ENCODE results near the gene TMBIM4.

TMBIM4 gene

DNA sequence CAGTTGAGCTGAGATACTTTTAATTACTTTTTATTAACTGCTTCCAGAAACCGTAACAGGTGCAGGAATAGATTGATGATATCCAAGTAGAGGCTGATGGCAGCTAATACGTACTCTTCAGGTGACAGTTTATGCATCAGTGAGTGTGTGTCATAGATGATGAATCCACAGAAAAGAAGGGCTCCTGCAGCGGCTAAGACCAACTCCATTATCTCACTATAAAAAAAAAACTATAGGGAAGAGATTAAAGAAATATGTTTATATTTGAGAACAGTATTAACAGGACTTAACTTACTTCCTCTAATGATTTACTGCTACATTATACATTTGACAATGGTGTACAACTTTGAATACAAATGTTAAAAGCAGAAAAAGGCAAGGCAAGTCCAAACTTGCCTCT, 31.9 kb downstream of the TMBIM4 start:
- DNase-seq: no peak

DNA sequence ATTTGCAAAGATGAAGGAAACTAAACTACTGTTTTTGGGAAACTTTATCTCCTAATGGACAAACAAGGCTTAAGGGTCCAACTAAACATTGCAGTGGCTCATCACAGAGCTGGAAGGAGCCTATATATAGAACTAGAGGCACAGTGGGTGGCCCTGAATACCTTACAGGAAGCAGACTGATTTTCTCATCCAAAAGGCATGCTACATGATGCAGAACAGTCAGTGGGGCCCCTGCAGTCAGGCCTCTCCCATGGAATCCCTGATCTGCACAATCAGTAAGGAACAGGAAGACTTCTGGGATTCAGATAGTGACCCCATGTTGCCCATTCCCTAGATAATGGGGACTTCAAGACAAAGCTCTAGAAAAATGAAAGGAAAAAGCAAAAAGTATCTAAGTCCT, 37.4 kb downstream of the TMBIM4 start:
- peak; percentile 38 to 78 for DNase-seq

DNA sequence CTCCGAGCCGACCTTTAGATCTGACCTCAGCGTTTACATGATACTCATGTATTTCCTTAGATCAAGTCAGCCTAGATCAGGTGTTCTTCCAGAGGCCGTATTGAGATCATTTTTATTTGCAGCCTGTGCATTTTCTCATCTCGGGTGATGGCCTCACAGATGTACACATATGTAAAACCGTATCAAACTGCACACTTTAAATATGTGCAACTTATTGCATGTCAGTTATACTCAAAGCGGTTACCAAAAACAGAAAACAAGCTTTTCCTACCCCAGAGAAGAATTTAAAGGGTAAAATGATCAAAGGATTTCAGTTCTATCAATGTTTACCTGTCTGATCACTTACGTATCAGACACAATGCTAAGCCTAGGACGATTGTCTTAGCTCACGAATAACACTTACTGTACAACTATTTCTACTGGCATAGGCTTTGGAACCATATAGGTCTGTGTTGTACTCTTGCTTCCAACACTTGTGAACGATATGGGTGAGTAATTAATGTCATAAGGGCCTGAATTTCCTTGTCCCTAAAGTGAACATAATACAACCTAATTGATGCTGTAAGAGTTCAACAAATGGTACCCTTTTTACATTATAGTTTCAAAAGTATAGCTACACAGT, 38.6 kb downstream of the TMBIM4 start:
- no peak for DNase-seq

DNA sequence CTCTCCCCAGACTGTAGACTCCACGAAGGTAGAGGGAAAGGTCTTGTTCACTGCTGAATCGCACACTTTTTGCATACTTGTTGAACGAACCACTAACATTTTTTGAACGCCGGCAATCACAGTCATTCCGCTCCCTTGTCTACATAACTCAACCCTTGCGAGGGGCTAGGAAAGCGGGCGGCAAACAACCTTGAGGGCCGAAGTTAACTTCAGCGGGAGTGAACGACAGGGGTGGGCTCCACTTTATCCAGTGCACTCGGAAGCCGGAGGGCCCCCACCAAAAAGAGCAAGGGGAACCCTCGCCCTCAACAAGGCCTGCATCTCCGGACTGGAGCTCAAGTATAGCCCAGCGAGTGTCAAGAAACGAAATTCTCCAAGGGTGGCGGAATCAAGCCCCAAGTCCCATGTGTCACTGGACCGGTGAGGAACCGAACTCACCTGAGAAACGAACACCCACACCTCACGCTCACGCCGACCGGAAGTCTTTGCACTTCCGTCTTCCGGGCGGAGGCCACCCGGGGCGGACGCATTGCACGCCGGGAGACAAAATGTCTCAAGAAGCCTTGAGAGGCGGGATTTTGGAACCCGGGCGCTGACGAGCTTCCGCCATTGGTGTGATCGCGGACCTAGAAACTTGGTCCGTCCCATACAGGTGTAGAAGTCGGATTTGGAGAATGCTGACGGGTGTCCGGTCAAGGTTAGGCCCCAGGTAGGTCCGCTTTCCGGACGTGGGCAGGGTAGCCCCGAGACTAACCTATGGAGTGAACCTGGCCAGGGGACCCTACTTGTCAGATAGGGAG, 39.3 kb downstream of the TMBIM4 start, which contains the start of gene LLPH:
Gene LLPH, minus strand, starts transcription at position 484 of the 800 bp plus-strand sequence. CDS start 1,644 bp downstream, outside the sequence.
- DNase-seq: peak; percentile 84 to 94

DNA sequence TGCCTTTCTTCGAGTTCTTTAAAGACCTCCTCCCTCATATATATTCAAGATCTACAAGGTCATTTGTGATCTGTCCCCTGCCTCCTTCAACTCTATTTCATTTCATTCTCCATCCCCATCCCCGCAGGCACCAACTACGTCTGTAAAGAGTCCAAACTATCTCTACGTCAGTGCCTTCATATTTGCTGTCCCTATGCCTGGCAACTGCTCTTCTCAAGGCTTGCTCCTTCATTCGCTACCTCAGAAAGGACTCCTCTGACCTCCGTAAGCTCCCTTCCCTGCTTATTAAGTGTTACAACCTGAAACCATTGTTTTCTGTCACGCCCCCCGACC, 39.9 kb downstream of the TMBIM4 start:
- DNase-seq: no peak

DNA sequence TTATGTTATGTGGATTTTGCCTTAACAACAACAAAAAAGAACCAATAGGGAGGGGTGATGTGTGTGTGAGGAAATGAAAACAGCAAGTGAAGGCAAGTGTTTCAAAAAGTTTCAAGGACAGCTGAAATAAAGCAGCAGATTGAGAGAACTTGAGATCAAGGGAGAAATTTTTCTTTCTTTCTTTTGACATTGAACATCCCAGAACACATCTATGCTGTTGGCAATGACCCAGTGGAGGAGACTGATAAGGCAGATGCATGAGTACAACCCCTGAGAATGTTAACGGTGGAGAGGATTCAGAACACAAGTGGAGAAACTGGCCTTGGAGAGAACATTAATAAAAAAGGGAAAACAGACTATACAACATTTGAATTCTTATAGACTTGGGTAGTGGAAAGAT, 42.1 kb downstream of the TMBIM4 start:
- DNase-seq: no peak

DNA sequence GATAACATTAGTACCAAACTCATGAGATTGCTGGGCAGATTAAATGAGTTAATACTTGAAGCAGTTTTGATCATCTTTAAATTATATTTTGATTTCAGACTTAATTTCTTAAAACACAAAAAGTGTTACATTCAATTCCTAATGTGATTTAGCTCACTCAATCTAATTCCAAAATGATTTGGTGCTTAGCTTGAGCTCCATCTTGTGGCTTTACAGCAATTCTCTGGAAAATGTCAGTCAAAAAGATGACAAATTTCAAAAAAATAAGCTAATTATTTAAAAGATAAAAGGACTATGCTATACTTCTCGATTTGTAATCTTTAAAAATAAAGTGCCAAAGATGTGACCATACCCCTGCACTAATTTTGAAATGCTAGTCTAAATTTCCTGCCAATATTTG, 49.3 kb downstream of the TMBIM4 start:
- DNase-seq: no peak

DNA sequence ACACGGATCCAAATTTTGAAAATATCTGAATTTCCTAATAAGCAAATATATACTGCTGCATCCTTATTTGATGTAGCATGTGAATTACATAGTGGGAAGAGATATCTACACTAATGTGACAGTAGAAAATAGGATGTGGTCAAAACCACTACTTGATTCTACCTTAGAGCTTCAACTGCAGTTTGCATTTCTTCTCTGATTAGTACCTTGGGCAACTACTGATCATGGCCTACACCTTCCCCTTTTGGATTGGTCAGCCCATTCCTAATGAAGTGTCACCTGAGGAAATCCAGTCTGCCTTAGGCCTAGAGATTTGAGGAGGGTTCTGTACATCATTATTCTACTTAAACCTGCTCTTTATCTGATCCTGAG, 49.9 kb downstream of the TMBIM4 start:
- no peak for DNase-seq

DNA sequence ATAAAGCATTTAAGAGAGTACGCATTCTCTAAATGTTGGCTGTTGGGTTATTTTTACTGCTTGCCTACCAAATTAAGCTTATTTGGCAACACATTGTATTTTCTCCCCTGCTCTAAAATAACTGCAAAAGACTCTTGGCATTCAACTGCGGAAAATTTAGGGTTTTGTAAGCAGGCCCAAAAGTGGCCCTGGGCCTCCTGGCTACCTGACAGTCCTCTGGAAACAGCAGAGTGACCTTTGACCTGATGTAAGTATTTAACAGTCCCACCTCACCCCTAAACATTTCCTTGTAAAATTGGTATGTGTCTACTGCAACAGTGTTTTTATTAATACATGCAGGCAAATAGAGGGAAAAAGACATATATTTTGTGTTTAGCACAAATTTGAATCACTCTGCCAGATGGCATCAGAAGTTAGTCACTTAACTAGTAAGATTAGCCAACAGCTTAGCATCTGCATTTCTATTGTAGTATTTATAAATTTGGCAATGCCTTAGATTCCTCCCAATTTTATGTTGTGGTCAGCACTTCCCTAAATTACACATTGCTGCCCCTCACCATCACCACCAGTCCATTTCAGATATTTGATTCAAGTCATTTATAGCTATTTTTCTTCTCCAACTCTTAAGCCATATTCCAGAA, 50.4 kb downstream of the TMBIM4 start:
- no peak for DNase-seq

DNA sequence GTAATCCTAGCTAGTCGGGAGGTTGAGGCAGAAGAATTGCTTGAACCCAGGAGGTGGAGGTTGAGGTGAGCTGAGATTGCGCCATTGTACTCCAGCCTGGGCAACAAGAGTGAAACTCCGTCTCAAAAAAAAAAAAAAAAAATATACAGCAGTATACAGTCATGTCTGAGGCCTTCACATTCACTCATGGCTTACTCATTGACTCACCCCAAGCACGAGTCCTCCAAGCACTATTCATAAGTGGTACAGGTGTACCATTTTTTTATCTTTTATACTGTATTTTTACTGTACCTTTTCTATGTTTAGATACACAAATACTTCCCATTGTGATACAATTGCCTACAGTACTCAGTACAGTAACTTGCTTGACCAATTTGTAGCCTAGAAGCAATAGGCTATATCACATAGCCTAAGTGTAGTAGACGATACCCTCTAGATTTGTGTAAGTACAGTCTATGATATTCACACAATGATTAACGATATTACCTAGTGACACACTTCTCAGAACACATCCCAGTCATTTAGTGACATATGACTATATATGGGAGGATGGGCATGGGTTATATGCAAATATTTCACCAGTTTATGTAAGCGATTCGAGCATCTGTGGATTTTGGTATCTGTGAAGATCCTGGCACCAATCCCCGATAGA, 51.4 kb downstream of the TMBIM4 start:
- DNase-seq: no peak

DNA sequence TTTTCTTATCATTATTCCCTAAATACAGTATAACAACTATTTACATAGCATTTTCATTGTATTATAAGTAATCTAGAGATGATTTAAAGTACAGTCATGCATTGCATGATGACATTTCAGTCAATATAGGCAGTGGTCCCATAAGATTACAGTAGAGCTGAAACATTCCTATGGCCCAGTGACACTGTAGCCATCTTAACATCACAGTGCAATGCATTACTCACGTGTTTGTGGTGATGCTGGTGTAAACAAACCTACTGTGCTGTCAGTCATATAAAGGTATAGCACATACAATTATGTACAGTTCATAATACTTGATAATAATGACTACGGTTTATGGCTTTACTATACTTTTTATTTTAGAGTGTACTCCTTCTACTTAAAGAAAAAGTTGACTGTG, 52.6 kb downstream of the TMBIM4 start:
- no peak for DNase-seq

DNA sequence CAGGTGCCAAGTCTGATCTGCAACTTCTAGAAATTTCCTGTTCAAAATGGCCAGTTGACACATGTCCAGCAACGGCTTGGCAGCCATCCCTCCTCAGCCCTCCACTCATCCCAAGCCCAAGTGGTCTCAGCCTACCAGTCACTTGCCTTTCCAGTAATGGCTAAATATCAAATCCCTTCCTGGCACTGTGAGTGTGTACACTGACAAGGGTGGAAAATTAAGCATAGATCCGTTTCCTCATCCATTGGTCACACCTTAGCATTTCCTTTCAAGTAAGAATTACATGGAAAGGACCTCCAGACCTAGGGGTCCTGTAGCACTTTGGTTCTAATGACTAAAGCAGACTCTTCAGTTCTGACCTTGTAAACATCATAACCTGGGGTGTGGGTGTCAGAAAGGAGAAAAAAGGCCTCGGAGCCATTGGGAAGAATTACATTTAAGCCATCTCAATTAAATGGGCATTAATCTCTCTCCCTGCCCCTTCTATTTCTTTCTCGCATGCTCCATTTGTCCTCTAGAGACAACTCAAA, 54.7 kb downstream of the TMBIM4 start:
- no peak for DNase-seq

DNA sequence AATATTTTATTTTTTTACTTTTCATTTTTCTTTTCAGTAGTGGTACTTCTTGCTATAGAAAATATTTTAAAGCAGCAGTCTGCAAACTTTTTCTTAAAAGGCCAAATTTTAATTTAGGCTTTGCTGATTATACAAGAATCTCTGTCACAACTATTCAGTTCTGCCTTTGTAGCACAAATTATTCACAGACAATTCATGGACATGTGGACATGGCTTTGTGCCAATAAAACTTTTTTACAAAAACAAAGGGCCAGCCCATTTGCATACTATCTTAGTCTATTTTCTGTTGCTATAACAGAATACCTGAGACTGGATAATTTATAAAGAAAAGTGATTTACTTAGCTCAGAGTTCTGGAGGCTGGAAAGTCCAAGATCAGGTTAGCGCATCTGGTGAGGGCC, 56.3 kb downstream of the TMBIM4 start:
- DNase-seq: no peak

DNA sequence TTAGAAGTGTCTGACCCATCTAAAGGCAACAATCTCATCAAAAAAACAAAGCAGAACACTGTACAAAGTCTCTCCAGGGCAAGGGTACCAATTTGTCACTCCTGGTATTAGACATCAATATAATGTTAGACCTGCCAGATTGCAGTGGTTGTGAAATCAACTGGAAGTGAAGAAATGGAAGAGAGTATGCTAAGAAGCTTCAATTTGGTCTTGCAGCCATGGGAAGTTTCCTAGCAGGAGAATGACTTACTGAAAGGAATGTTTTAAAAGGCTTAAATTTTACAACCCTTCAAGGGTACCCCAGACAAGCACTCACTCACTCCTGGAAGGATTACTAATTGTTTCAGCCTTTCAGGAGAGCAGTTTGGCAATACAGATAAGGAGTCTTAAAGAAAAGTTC, 58.2 kb downstream of the TMBIM4 start:
- DNase-seq: no peak

DNA sequence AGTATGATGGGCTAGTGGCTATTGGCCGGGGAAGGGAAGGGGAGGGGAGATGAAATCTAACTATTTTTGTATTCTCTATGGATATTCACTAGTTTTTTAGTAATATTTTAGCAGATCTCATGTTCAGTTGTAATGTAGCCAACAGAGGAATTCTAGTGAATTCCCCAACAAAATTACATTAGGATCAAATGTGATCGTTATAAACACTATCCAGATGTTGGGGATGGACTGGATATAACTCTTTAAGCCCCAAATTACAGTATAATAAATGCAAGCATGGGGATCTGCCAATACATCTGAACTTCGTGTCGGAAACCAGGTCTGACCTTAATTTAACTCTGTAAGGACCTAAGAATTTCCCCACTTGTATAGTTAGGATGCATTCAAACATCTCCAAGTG, 60.7 kb downstream of the TMBIM4 start:
- DNase-seq: no peak

DNA sequence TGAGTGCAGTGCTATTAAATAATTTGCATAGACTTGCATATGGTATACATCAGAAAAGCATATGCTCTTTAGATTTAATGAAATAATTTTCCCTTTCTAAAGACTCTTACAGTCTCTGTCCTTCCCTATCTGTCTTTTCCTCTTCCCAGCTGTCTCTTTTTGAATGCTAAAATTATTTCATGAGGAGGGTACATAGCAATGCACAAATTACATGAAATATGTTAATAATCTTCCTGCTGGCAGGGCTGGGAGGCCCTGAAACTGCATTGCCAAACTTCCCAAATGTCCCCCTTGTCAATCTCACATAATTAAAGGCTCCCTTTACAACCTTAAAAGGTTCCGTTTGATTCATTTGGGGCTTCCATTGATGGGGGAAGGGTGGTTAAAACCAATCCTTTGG, 61.4 kb downstream of the TMBIM4 start:
- DNase-seq: no peak

DNA sequence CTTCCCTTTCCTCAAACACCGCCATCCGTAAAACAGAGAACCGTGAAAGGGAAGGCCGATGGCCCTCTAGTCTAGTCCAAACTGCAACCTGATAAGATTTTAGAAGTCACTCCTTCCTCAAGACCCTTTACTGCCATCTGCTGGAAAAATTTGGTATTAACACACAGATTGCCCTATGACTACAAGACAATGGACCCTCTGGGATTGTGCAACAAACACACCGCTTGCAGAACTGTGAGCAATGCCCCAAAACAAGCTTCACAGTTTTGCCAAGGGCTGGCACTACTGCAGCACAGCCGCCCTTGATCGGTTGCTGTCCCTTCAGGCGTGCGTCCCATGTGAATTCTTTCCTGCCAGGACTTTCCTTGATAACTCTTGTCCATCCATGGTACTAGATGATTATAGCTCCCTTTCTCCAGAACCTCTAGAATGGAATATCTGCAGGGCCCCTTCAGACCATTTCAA, 62.3 kb downstream of the TMBIM4 start:
- peak; percentile 27 to 82 for DNase-seq

DNA sequence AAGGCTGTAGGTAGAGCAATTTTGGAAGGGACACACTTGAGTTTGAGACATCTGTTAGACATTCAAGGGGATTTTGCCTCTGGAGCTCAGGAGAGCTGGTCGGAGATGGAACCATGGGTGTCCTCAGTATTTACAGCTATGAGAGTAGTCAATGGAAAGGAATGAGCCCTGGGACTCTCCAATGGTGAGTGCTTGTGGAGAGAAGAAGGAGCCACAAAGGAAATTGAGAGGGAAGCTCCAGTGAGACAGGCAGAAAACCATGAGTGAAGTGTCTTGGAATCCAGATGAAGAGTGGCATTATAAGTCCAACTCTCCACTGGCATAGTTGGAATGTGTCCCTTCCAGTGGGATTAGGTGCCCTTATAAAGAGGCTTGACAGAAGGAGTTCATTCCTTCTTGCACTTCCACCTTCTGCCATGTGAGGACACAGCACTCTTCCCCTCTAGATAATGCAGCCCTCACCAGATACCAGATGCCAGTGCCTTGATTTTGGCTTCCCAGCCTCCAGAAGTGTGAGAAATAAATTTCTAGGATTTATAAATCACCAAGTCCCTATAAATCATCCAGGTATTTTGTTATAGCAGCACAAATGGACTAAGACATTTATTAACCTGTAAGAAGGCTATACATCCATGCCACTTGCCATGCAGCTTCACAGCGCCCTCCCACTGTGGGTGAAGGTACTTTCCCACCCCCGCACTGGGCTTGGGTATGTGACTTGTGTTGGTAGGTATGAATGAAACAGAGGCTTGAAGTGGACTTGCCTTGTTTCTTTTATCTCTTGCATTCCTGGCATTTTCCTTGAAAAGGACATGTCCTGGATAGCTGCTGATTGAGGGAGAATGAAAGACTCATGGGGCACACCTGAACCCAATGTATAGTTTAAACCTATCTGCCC, 66.5 kb downstream of the TMBIM4 start:
- no peak for DNase-seq

DNA sequence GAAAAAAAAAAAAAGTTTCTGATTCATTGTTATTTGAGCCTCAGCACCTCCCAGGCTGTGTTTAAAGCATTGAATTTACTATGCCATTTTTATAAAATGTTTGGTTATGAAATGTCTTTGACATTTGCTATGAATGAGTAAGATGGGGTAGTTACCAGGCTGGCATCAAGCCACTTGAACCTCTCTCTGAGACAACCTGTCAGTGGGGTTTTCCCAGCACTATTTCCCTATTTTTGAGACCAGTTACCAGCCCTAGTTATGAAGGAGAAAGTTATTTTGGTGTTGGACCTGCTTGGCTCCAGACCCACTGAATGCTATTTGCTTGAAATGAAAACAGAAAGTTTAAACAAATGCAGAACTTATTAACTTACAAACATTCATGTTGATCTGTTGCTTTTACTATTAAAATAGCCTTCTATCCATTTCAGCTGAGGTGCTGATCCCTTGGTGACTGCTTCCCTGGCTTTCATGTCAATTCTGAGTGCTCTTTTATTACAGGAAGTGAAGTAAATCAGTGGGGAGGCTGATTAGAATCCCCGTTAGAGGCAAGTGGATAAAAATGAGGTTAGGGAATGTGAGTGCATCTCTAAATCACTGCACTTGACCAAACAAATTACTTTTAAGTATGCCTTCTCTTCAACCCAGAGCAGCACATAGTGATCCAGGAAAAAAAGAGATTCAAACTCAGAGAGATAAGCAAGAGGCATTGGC, 77.1 kb downstream of the TMBIM4 start:
- DNase-seq: no peak

DNA sequence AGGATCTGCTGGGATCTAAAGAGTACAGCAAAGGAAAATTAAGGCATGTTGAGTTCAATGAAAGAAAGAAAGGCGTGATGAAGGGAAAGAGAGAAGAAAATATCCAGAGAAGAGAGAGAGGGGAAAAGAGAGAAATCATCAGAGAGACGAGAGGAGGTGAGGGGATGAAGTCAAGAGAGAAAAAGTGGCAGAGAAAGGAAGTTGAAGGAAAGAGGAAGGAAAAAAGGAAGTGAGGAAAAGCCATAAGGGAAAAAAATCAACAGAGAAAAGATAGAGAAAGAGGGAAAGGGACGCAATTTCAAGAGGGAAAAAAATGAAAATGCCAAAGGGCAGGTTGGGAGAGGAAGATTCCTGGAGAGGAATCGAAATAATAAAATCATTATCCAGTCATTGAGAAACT, 79.6 kb downstream of the TMBIM4 start:
- no peak for DNase-seq

DNA sequence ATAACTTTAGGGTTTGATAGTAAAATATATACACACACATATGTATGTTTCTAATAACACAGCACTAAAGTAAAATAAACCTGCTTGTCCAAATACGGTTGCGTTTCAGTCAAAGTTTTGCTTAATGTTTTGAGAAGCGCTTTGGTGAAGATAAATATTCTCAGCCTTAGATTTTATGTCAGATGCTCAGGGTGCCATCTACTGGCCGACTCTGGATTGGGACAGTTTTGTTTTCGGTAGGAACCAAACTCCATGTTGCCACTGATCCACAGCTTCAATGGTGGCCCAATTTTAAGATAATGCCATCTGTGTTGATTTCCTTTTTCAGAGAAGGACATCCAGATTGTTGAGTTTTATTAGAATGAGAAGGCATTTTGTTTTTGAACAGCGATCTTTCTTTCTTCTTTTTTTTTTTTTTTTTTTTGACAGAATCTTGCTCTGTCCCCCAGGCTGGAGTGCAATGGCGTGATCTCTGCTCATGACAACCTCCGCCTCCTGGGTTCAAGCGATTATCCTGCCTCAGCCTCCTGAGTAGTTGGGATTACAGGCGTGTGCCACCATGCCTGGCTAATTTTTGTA, 82.3 kb downstream of the TMBIM4 start:
- DNase-seq: peak in 1 of 2 experiments; percentile 51
